Thoracic aorta (tissue), 2 donors: ENCODE data around the gene LDB3. TPM values are rescaled to one million over a fixed set of nuclear protein-coding genes. Genes with fewer than 3 reads are reported as not detected.
"Not testable (repeated sequence)": the region's sequence is repeated elsewhere in the genome, so short reads cannot be mapped to it uniquely, and the experiment has no call there.

Source experiments
- ATAC-seq: fragments of 150-250 bp; one replicate; pipeline ENCODE4 v1.8.0; 2017; ENCODE audit warnings: low read depth; ENCODE audit not compliant: insufficient number of reproducible peaks, low FRiP score
- DNase-seq: peaks from one replicate; pipeline ENCODE4 v3.0.0-alpha.2; 2020; ENCODE audit warnings: low spot score
- H3K27ac ChIP-seq, 2 donors: fragments of 200-600 bp; sonication (generic); 1 replicate in 1 of 2; 2 replicates in 1 of 2; pipeline ENCODE4 v1.5.1; 2016; ENCODE audit warnings: mild to moderate bottlenecking in 2 of 2, moderate library complexity in 2 of 2
- H3K27me3 ChIP-seq: fragments of 200-600 bp; sonication (generic); replicated peaks from 2 replicates; pipeline ENCODE4 v1.6.0; 2016; ENCODE audit warnings: mild to moderate bottlenecking; ENCODE audit not compliant: insufficient read depth
- H3K36me3 ChIP-seq: fragments of 200-600 bp; sonication (generic); one replicate; pipeline ENCODE4 v1.5.1; 2016
- H3K4me1 ChIP-seq, 2 donors: fragments of 200-600 bp; sonication (generic); 1 replicate in 1 of 2; 2 replicates in 1 of 2; pipeline versions ENCODE4 v1.5.1 to v1.6.0; 2016; ENCODE audit warnings: low read depth in 2 of 2, mild to moderate bottlenecking in 1 of 2; ENCODE audit not compliant: control insufficient read depth in 1 of 2
- H3K4me3 ChIP-seq: fragments of 200-600 bp; sonication (generic); 2 replicates; pipeline ENCODE4 v1.5.1; 2016; ENCODE audit warnings: mild to moderate bottlenecking
- H3K9me3 ChIP-seq: fragments of 200-600 bp; sonication (generic); 2 replicates; pipeline ENCODE4 v1.5.1; 2016
- total RNA-seq, 2 donors: library from RNA; depleted of rRNA; stranded (reverse); fragments of >200 nt; gene quantifications; one replicate each; pipeline versions ENCODE4 v1.1.0 to v1.2.3, GENCODE V29; 2016
- TF ChIP-seq, protein P1 (sequence below): fragments of 200-600 bp; sonication (generic); IDR thresholded peaks from one replicate; pipeline ENCODE4 v1.5.1; 2019; ENCODE audit warnings: antibody characterized with exemption

Gene LDB3
- total RNA-seq, 2 donors from 2014 or later = 59.5 to 63.8 TPM

DNA sequence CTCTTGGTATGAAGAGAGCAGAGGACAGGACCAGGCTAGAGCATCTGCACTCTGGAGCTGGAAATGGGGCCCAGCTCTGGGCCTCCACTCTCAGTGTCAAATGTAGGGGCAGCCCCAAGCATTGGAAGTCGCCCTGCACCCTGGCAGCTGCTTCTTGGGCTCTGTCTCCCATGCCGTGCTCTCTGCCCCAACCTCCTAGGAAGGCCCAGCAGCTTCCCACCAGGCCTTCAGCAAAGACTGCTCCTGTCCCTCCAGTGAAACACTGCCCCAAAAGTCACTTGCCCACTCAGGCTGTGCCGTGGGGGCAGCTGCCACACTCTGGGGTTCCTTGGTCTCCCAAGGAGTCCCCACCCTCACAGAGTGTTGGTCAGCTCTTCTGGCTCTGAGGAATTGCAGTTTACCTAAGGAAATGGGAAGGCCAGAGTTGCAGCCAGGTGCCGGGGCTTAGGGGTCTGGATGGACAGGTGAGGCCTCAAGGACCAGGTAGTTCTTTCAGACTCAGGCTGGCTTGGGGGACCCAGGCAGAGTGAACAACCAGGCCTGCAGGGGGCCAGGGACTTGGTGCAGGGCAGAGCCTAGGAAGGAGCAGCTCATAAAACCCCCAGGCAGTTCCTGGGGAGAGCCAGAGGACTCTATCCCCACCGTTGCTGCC is 23.4 kb upstream of the LDB3 start:
- ATAC-seq (no peak), DNase-seq (no peak)
- Histone ChIP-seq H3K27ac (no peak overlapping the region), H3K4me3 (no peak overlapping the region), H3K36me3 (no peaks in the 10 kb centered on the region), H3K4me1 (peaks cover 8 to 31% of the 10 kb centered on the region in 2 donors), H3K27me3 (no peaks in the 10 kb centered on the region), H3K9me3 (no peaks in the 10 kb centered on the region)
- TF ChIP-seq, protein P1, sequence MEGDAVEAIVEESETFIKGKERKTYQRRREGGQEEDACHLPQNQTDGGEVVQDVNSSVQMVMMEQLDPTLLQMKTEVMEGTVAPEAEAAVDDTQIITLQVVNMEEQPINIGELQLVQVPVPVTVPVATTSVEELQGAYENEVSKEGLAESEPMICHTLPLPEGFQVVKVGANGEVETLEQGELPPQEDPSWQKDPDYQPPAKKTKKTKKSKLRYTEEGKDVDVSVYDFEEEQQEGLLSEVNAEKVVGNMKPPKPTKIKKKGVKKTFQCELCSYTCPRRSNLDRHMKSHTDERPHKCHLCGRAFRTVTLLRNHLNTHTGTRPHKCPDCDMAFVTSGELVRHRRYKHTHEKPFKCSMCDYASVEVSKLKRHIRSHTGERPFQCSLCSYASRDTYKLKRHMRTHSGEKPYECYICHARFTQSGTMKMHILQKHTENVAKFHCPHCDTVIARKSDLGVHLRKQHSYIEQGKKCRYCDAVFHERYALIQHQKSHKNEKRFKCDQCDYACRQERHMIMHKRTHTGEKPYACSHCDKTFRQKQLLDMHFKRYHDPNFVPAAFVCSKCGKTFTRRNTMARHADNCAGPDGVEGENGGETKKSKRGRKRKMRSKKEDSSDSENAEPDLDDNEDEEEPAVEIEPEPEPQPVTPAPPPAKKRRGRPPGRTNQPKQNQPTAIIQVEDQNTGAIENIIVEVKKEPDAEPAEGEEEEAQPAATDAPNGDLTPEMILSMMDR = no peak

DNA sequence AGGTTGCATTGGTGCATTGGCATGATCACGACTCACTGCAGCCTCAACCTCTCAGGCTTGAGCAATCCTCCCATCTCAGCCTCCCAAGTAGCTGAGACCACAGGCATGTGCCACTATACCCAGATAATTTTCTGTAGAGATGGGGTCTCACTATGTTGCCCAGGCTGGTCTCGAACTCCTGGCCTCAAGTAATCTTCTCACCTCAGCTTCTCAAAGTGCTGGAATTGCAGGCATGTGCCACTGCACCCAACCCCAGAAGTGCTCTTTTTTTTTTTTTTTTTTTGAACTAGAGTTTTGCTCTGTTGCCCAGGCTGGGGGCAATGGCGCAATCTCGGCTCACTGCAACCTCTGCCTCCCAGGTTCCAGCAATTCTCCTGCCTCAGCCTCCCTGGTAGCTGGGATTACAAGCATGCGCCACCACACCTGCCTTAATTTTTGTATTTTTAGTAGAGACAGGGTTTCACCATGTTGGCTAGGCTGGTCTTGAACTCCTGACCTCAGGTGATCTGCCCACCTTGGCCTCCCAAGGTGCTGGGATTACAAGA is 22.6 kb upstream of the LDB3 start:
- peaks cover 8 to 31% of the 10 kb centered on the region in 2 donors for H3K4me1 ChIP-seq
- not testable (repeated sequence) for H3K27me3 ChIP-seq, H3K4me3 ChIP-seq, H3K9me3 ChIP-seq, ATAC-seq, DNase-seq, H3K36me3 ChIP-seq, H3K27ac ChIP-seq

DNA sequence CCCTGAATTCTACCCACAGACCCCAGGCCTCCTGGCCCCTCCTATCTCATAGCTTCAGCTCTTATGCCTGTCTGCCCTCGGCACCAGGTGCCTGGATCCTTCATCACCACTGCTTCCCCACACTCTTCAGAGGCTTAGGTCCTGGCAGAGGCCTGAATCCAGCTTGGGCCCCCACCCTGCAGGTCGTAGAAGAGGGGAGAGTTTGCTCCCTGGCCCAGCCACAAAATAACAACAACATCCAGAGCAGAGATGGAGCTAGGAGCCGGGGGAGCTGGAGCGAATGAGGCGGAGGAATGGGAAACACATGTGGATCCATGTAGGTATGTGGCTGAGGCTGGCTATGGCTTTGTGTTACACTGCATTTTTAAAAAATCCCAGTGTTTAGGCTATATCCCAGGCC is 21.8 kb upstream of the LDB3 start:
- Histone ChIP-seq H3K27me3 (no peaks in the 10 kb centered on the region), H3K4me1 (peaks cover 8 to 31% of the 10 kb centered on the region in 2 donors), H3K36me3 (no peaks in the 10 kb centered on the region), H3K4me3 (no peak overlapping the region), H3K27ac (no peak overlapping the region), H3K9me3 (no peaks in the 10 kb centered on the region)
- ATAC-seq = no peak
- no peak for DNase-seq
- TF ChIP-seq, protein P1 = no peak

DNA sequence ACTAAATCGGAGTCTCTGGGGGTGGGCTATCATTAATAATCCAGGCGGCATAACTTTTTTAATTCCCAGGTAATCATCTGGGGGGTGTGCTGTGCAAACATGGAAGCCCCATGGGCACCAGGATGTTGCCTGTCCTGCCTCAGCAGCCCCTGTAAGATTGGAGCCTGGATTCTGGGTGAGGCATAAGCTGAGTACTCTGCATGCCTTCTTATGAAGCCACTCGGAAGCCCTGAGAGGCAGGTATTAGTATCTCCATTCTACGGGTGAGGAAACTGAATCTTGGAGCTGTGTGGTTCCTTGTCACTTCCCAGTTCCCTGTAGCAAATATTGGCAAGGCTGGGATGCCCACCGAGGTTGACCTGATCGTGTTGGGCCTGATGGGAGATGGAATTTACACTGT is 21.4 kb upstream of the LDB3 start:
- H3K9me3 ChIP-seq = no peaks in the 10 kb centered on the region
- H3K36me3 ChIP-seq = no peaks in the 10 kb centered on the region
- no peak for ATAC-seq
- H3K27ac ChIP-seq = no peak overlapping the region
- H3K4me3 ChIP-seq = no peak overlapping the region
- DNase-seq = no peak
- TF ChIP-seq, protein P1 = no peak
- peaks cover 8 to 31% of the 10 kb centered on the region in 2 donors for H3K4me1 ChIP-seq
- H3K27me3 ChIP-seq = no peaks in the 10 kb centered on the region

DNA sequence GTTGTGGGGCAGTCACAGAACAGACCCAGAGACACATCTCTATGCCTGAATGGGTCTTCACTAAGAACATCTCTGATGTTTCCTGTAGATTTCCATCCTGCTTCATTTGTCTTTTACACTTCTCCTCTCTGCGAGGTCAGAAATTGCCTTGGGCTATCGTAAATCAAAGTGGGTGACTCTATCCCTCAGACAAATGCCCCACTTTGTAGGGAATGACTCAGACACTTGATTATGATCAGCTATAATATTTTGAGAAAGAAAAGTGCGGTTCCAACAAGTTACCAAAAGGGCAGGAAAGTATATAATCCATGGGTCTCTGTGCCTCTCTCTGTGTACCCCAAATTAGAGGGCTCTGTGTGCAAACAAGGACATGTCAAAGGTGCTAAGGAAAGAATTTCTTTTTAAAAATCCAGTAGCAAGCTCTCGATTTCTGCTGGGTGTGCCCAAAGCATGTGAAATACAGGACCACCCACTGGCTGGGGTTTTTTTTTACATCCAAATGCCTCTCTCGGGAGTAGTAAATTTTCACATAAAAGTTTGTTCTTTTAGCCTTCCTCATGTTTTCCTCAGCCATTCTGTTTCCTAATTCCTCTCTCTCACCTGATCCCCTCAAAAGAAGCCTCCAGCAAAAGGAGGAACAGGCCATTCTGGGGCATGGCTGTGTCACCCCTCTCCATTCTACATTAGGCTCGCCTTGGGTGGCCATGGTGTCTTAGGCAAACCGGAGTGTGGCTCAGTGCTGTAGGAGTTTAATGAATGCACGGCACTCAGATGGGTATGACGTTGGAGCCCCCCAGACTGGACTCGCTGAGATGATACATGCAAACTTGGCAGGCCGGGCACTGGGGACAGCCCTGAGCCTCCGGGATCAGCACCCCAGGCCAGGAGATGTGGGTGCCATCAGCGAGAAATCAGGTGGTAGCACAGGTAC is 20.3 kb upstream of the LDB3 start:
- DNase-seq = no peak
- Histone ChIP-seq H3K4me3 (no peak overlapping the region), H3K27me3 (no peaks in the 10 kb centered on the region), H3K4me1 (peaks cover 8 to 25% of the 10 kb centered on the region in 2 donors), H3K36me3 (no peaks in the 10 kb centered on the region), H3K27ac (no peak overlapping the region), H3K9me3 (no peaks in the 10 kb centered on the region)
- TF ChIP-seq, protein P1 = no peak
- ATAC-seq = no peak
